ENCODE results near the gene TOM1L2.
A peak's percentile ranks its signal among the peaks of the same experiment; 100 is the strongest.

Gene TOM1L2

GRCh38 chr17:17935321-17936271, 36.6 kb downstream of the TOM1L2 start:
- no peaks in the 10 kb centered on the region for H3K9me3 Mint-ChIP-seq (ENCODE audit: low read depth)
- peaks cover 58% of the 10 kb centered on the region for H3K4me1 Mint-ChIP-seq (ENCODE audit: low read depth)
- no peak overlapping the region for H3K4me3 Mint-ChIP-seq
- H3K36me3 Mint-ChIP-seq: no peaks in the 10 kb centered on the region
- H3K27ac Mint-ChIP-seq: peak overlapping the region; percentile 16
- H3K27me3 Mint-ChIP-seq: no peaks in the 10 kb centered on the region

- no peak overlapping the region for H3K4me3 Mint-ChIP-seq
- H3K27me3 Mint-ChIP-seq: no peaks in the 10 kb centered on the region
- H3K36me3 Mint-ChIP-seq: no peaks in the 10 kb centered on the region
- H3K9me3 Mint-ChIP-seq (ENCODE audit: low read depth): no peaks in the 10 kb centered on the region
- H3K27ac Mint-ChIP-seq: no peak overlapping the region
- peaks cover 56% of the 10 kb centered on the region for H3K4me1 Mint-ChIP-seq (ENCODE audit: low read depth)
These were observed 37.4 kb downstream of the TOM1L2 start for GRCh38 chr17:17934806-17935205.

GRCh38 chr17:17934214-17934613, 38.0 kb downstream of the TOM1L2 start:
- Mint-ChIP-seq H3K27ac (no peak overlapping the region), H3K36me3 (no peaks in the 10 kb centered on the region), H3K4me1 (ENCODE audit: low read depth) (peaks cover 59% of the 10 kb centered on the region), H3K4me3 (no peak overlapping the region), H3K27me3 (no peaks in the 10 kb centered on the region), H3K9me3 (ENCODE audit: low read depth) (no peaks in the 10 kb centered on the region)

GRCh38 chr17:17933775-17934174, 38.4 kb downstream of the TOM1L2 start:
- Mint-ChIP-seq H3K36me3 (no peaks in the 10 kb centered on the region), H3K27ac (peak overlapping the region; percentile 54), H3K4me1 (ENCODE audit: low read depth) (peaks cover 59% of the 10 kb centered on the region), H3K9me3 (ENCODE audit: low read depth) (no peaks in the 10 kb centered on the region), H3K27me3 (no peaks in the 10 kb centered on the region), H3K4me3 (no peak overlapping the region)

- H3K27ac Mint-ChIP-seq: peak overlapping the region; percentile 30
- no peaks in the 10 kb centered on the region for H3K9me3 Mint-ChIP-seq (ENCODE audit: low read depth)
- H3K36me3 Mint-ChIP-seq: no peaks in the 10 kb centered on the region
- H3K4me1 Mint-ChIP-seq (ENCODE audit: low read depth): peaks cover 45% of the 10 kb centered on the region
- no peaks in the 10 kb centered on the region for H3K27me3 Mint-ChIP-seq
- H3K4me3 Mint-ChIP-seq: no peak overlapping the region
These were observed 41.0 kb downstream of the TOM1L2 start for GRCh38 chr17:17931159-17931558.

- Mint-ChIP-seq H3K9me3 (ENCODE audit: low read depth) (no peaks in the 10 kb centered on the region), H3K27ac (no peak overlapping the region)
These were observed 41.5 kb downstream of the TOM1L2 start for GRCh38 chr17:17930674-17931073.

GRCh38 chr17:17929655-17930380, 42.4 kb downstream of the TOM1L2 start:
- no peaks in the 10 kb centered on the region for H3K27me3 Mint-ChIP-seq
- H3K36me3 Mint-ChIP-seq: no peaks in the 10 kb centered on the region
- H3K27ac Mint-ChIP-seq: no peak overlapping the region
- H3K4me1 Mint-ChIP-seq (ENCODE audit: low read depth): peaks cover 32% of the 10 kb centered on the region
- H3K4me3 Mint-ChIP-seq: no peak overlapping the region
- no peaks in the 10 kb centered on the region for H3K9me3 Mint-ChIP-seq (ENCODE audit: low read depth)

More at GRCh38 chr17:17930674-17931073, 41.5 kb downstream of the TOM1L2 start:
- H3K36me3 Mint-ChIP-seq: no peaks in the 10 kb centered on the region
- H3K4me3 Mint-ChIP-seq: no peak overlapping the region
- peaks cover 41% of the 10 kb centered on the region for H3K4me1 Mint-ChIP-seq (ENCODE audit: low read depth)
- no peaks in the 10 kb centered on the region for H3K27me3 Mint-ChIP-seq

GRCh38 chr17:17928398-17929287, 43.6 kb downstream of the TOM1L2 start:
- no peak overlapping the region for H3K27ac Mint-ChIP-seq
- H3K27me3 Mint-ChIP-seq: no peaks in the 10 kb centered on the region
- H3K9me3 Mint-ChIP-seq (ENCODE audit: low read depth): no peaks in the 10 kb centered on the region
- peaks cover 24% of the 10 kb centered on the region for H3K4me1 Mint-ChIP-seq (ENCODE audit: low read depth)
- H3K36me3 Mint-ChIP-seq: no peaks in the 10 kb centered on the region
- no peak overlapping the region for H3K4me3 Mint-ChIP-seq

GRCh38 chr17:17926840-17927449, 45.3 kb downstream of the TOM1L2 start:
- H3K27me3 Mint-ChIP-seq: no peaks in the 10 kb centered on the region
- peaks cover 17% of the 10 kb centered on the region for H3K4me1 Mint-ChIP-seq (ENCODE audit: low read depth)
- H3K9me3 Mint-ChIP-seq (ENCODE audit: low read depth): no peaks in the 10 kb centered on the region
- H3K27ac Mint-ChIP-seq: no peak overlapping the region
- no peaks in the 10 kb centered on the region for H3K36me3 Mint-ChIP-seq
- no peak overlapping the region for H3K4me3 Mint-ChIP-seq

GRCh38 chr17:17926036-17926435, 46.2 kb downstream of the TOM1L2 start:
- H3K27ac Mint-ChIP-seq: no peak overlapping the region
- H3K4me1 Mint-ChIP-seq (ENCODE audit: low read depth): peaks cover 16% of the 10 kb centered on the region
- no peaks in the 10 kb centered on the region for H3K36me3 Mint-ChIP-seq
- H3K4me3 Mint-ChIP-seq: no peak overlapping the region
- no peaks in the 10 kb centered on the region for H3K27me3 Mint-ChIP-seq
- H3K9me3 Mint-ChIP-seq (ENCODE audit: low read depth): no peaks in the 10 kb centered on the region

- no peaks in the 10 kb centered on the region for H3K27me3 Mint-ChIP-seq
- H3K36me3 Mint-ChIP-seq: no peaks in the 10 kb centered on the region
- H3K4me3 Mint-ChIP-seq: no peak overlapping the region
- H3K9me3 Mint-ChIP-seq (ENCODE audit: low read depth): no peaks in the 10 kb centered on the region
- no peak overlapping the region for H3K27ac Mint-ChIP-seq
- peaks cover 17% of the 10 kb centered on the region for H3K4me1 Mint-ChIP-seq (ENCODE audit: low read depth)
These were observed 47.3 kb downstream of the TOM1L2 start for GRCh38 chr17:17924857-17925250.

GRCh38 chr17:17924131-17924856, 47.9 kb downstream of the TOM1L2 start:
- peaks cover 15% of the 10 kb centered on the region for H3K4me1 Mint-ChIP-seq (ENCODE audit: low read depth)
- no peaks in the 10 kb centered on the region for H3K36me3 Mint-ChIP-seq
- no peak overlapping the region for H3K4me3 Mint-ChIP-seq
- H3K27me3 Mint-ChIP-seq: no peaks in the 10 kb centered on the region
- no peak overlapping the region for H3K27ac Mint-ChIP-seq
- H3K9me3 Mint-ChIP-seq (ENCODE audit: low read depth): no peaks in the 10 kb centered on the region

GRCh38 chr17:17922070-17922614, 50.1 kb downstream of the TOM1L2 start:
- Mint-ChIP-seq H3K36me3 (no peaks in the 10 kb centered on the region), H3K9me3 (ENCODE audit: low read depth) (no peaks in the 10 kb centered on the region), H3K27ac (no peak overlapping the region), H3K4me1 (ENCODE audit: low read depth) (peaks cover 15% of the 10 kb centered on the region), H3K27me3 (no peaks in the 10 kb centered on the region), H3K4me3 (no peak overlapping the region)

Data from activated naive CD8-positive, alpha-beta T cell (primary cell).